ENCODE measurements around the gene PHF19. TPM values are rescaled to one million over a fixed set of nuclear protein-coding genes. Genes with fewer than 3 reads are reported as not detected.
A peak's percentile ranks its signal among the peaks of the same experiment; 100 is the strongest.

Gene PHF19
- total RNA-seq (2014; rRNA removed; shearing (Covaris generic)): 41.5 and 62.8 TPM in 2 replicates

DNA sequence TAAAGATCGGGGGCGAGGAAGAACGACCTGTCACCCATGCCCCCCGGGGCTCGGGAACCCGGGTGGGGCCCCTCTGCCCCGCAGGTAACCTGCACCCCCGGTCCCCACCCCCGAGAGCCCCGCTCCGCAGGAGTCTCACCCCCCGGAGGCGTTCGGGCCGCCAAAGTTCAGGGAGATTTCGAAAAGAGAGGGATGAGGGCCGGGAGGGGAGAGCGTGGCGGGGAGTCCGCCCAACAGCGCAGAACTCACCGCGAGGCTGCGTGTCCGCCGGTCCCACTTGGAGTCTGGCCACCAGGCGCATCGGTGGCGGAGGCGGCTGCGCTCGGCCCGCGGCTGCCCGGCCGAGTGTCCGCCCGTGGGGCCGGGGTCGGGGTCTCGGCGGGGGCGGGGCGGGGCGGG, at the start of gene PHF19:
Gene PHF19, minus strand, starts transcription at position 347 of the 399 bp plus-strand sequence. CDS start 2,447 bp downstream, outside the sequence.
- DNase-seq (ENCODE audit: low read depth): peak; percentile 57

GRCh38 chr9:120926397-120926928, 49.5 kb upstream of the PHF19 start, which contains the start of gene TRAF1:
Gene TRAF1, minus strand, starts transcription at chr9:120926796. Its CDS starts 721 bp downstream, at chr9:120926075.
- no peak for DNase-seq (ENCODE audit: low read depth)

DNA sequence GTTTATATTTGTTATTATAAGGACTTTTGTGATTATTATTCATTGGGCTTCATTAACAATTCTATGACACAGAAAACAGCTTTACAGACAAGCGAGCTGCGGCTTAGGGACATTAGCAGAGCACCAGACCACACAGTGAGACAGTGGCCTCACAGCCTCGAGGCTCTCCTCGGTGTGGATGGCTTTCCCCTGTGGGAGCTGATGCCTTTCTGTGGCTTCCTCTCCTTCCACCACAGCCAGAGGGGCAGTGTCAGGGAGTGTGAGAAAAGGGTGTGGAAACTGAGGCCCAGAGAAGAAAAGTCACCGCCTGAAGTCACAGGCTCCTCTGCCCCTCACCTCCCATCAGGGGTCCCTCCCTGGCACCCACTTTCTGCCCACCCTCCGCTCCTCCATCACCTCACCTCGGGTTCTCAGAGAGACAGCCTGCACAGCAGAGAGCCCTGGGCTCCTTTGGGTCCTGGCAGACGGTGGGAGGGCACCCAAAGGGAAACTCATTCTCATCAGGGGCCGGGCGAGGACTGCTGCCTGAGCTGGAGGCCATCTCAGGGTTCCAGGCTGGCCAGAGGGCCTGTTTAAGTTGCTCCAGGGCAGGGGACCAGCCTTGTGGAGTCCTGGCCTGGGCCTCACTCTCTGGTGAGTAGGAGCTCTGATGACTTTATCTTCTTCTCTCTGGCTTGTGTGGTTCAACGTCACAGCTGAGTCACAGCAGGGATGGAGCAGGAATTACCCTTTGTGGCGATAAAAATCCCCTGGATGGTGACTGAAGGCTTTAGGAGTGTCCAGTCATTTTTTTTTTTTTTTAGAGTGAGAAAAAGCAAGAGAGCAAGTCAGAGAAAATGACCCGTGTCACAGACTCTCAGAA, 48.8 kb upstream of the PHF19 start:
- DNase-seq (ENCODE audit: low read depth): peak; percentile 99

- peak; percentile 92 for DNase-seq (ENCODE audit: low read depth)
Observed at GRCh38 chr9:120924698-120925534, 47.9 kb upstream of the PHF19 start.

DNA sequence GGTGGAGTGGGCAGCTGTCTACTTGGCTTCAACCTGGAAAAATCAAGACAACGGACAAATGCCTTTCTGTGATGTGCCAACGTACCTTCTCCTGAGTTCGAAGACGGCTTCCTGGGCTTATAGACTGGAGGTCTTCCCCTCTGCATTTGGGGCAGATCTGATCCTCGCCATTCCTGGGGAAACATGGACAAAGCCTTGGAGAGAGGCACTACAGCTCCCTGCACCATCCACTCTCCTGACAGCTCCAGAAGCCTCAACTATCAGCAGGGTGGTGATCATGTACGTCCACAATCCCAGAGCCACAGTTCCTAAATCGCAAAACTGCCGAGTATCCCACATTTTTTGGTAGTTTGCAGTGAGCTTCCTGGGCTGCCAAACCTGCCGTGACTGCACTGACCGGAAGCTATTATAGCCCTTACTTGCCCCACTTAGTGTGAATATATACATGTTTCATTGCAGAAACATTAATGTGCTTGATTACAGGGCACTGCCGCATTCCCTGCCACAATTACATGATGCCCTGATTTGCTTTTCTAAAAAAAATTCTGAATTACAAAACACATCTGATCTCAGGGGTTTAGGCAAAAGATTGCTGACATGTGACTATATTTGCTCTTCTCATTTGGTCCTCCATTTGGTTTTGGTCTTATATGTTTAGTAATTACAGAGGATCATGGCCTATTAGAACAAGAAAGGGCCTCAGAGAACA, 46.8 kb upstream of the PHF19 start:
- DNase-seq (ENCODE audit: low read depth): no peak

- no peak for DNase-seq (ENCODE audit: low read depth)
Observed at GRCh38 chr9:120922404-120923195, 45.6 kb upstream of the PHF19 start.

DNA sequence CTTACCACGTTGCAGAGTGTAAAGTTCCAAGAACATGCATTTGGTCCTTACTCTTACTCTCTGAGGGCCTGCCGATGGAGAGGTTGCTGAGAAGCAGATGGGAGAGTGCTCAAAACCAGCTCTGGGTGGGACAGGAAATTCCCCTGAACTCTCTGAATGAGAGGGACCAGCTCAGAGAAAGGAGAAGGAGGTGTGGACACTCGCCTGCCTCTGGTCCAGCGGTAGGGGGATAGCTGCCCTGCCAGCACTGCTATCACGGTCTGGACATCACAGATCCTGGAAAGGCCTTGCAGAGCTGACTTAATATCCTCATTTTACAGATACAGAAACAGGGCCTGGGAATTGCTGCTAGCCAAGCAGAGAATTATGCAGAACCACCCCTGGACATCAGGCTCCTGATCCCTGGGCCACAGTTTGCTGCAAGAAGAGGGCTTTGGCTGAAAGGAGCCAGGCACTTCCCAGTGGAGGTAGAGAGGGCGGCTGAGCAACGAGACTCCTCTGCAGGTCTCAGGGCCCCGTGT, 44.7 kb upstream of the PHF19 start:
- no peak for DNase-seq (ENCODE audit: low read depth)

GRCh38 chr9:120920806-120921178, 43.8 kb upstream of the PHF19 start:
- no peak for DNase-seq (ENCODE audit: low read depth)

DNA sequence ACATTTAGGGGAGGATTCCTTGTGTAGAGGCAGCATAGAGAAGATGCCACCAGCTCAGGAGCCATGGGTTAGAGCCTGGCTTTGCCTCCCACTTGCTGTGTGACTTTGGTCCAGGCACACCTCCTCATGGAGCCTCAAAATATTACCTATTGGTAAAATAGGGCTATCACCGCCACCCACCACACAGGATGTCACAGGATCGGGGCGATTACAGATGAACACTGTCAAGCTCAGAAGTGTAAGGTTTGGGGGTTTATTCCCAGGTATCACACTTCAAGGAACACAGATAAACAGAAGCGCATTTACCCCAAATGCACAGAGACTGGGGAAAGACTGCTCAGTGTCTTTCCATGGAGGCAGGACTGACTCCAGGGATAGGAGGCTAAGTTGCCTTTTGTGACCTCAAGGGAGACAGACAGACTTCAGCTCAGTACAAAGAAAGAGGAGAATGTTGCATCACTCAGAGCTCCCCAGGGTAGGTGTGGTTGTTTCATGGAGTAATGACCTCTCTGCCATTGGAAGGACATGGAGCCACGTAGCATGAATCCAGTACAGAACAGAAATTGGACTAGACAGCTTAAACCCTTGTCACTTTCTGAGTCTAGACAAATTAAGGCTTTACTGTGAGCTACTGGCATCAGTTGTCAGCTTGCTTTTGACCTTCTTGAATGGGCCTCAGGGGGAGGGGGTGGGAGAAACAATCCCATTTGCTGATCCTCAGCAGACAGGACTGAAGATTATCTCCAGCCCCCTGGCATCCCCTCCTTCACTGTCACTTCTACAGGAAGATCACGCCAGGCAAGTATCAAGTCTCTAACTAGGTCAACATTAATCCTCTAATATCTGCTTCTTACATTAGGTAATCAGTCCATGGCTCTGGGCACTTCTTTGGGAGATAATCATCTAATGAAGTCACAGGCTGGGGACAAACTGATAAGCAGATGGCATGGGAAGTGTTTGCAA, 43.1 kb upstream of the PHF19 start:
- DNase-seq (ENCODE audit: low read depth): no peak

DNA sequence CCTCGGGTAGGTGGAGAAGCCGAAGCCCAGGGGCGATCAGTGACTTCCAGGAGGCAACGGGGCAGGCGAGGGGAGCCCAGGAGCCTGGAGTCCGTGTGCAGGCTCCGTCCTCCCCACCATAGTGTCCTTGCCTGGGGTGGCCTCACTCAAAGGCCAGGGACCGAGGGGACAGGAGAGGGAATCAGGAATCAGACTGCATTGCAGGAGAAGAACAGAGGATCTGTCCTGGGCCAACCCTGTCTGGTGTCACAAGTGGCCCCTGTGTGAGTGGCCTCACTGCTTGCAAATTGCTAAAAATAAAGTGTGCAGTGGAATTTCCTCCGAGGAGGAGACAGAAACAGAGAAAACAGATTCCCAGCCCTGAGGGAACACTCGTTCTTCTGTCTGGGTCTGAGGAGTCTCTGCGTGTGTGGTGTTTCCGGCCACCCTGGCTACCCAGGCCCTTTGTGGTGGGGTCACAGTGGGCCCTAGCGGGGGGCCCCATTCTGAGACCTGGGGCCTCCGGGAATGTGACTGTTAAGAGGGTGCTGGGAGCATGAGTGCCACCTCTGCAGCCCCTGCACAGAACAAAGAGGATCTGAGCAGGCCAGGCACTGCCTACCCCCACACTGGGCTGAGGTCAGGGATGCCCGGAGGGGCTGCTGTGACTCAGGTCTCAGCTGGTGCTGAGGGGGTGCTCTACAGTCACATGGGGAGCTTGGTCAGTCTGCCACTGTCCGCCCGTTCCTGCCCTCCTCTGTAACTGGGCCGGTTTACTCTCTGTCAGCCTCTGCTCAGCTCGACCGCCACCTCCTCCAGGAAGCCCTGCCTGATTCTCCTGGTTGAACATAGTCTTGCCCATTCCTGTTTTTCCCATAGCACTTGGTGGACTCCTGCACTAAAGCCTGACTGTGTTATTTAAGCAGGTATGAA, 42.2 kb upstream of the PHF19 start:
- peak; percentile 74 for DNase-seq (ENCODE audit: low read depth)

- no peak for DNase-seq (ENCODE audit: low read depth)
Observed at GRCh38 chr9:120917929-120918762, 41.2 kb upstream of the PHF19 start.

- DNase-seq (ENCODE audit: low read depth): no peak
Observed at GRCh38 chr9:120916991-120917880, 40.2 kb upstream of the PHF19 start.

GRCh38 chr9:120916588-120916987, 39.6 kb upstream of the PHF19 start:
- no peak for DNase-seq (ENCODE audit: low read depth)

GRCh38 chr9:120915854-120916470, 39.0 kb upstream of the PHF19 start:
- DNase-seq (ENCODE audit: low read depth): no peak

GRCh38 chr9:120914953-120915352, 38.0 kb upstream of the PHF19 start:
- peak; percentile 29 for DNase-seq (ENCODE audit: low read depth)

GRCh38 chr9:120914396-120914795, 37.4 kb upstream of the PHF19 start:
- no peak for DNase-seq (ENCODE audit: low read depth)
